ENCODE measurements around the gene CLPTM1L.

DNA sequence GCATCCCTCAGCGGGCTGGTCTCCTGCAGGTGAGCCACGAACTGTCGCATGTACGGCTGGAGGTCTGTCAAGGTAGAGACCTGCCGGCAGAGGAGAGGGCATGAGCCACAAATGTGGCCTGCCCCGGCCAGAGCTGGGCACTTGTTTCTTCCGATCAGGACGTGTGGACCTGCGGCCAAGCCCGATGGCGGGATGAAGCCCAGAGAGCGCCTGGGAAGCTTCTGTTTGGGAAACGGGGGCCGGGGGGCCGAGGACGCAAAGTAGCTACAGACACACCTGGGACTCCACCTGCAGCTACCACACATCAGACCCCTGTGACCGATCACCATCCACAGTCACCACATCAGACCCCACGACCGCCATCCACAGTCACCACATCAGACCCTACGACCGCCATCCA is 72.7 kb downstream of the CLPTM1L start:
- TF ChIP-seq, protein P1, sequence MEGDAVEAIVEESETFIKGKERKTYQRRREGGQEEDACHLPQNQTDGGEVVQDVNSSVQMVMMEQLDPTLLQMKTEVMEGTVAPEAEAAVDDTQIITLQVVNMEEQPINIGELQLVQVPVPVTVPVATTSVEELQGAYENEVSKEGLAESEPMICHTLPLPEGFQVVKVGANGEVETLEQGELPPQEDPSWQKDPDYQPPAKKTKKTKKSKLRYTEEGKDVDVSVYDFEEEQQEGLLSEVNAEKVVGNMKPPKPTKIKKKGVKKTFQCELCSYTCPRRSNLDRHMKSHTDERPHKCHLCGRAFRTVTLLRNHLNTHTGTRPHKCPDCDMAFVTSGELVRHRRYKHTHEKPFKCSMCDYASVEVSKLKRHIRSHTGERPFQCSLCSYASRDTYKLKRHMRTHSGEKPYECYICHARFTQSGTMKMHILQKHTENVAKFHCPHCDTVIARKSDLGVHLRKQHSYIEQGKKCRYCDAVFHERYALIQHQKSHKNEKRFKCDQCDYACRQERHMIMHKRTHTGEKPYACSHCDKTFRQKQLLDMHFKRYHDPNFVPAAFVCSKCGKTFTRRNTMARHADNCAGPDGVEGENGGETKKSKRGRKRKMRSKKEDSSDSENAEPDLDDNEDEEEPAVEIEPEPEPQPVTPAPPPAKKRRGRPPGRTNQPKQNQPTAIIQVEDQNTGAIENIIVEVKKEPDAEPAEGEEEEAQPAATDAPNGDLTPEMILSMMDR (IDR thresholded peaks at IDR 0.05), result no peak
- TF ChIP-seq POLR2A (IDR thresholded peaks at IDR 0.05) (no peak), EP300 (IDR thresholded peaks at IDR 0.05; ENCODE audit: low read depth) (no peak)

All from transverse colon (tissue), 3 donors.